CD14-positive monocyte (primary cell): ENCODE results near the gene TMEM151A. TPM values are rescaled to one million over a fixed set of nuclear protein-coding genes. Genes with fewer than 3 reads are reported as not detected.

ENCODE experiments used
- DNase-seq, 3 donors: peaks; one replicate each; pipeline ENCODE4 v3.0.0-alpha.2; 2011 to 2022
- H2AFZ ChIP-seq: 2 replicates; pipeline ENCODE4 v1.6.0; 2012; ENCODE audit warnings: mild to moderate bottlenecking, low read depth, low read length, inconsistent platforms; ENCODE audit not compliant: insufficient read depth, poor library complexity, severe bottlenecking
- H3K27ac ChIP-seq, 2 donors: 1 replicate in 1 of 2; 2 replicates in 1 of 2; pipeline ENCODE4 v1.5.1; 2012 to 2013; ENCODE audit warnings: low read length in 2 of 2, control low read depth in 1 of 2, inconsistent platforms in 1 of 2, low read depth in 1 of 2, mild to moderate bottlenecking in 1 of 2
- H3K27me3 ChIP-seq, 2 donors: one replicate each; pipeline versions ENCODE4 v1.6.0 to v1.6.1; 2011 to 2013; ENCODE audit warnings: low read length in 2 of 2; ENCODE audit not compliant: control insufficient read depth in 2 of 2, insufficient read depth in 2 of 2
- H3K36me3 ChIP-seq, 2 donors: replicated peaks in 1 of 2; 1 replicate in 1 of 2; 2 replicates in 1 of 2; pipeline versions ENCODE4 v1.5.1 to v1.6.1; 2012 to 2013; ENCODE audit warnings: low read length in 2 of 2, control low read depth in 1 of 2, inconsistent platforms in 1 of 2, mild to moderate bottlenecking in 1 of 2; ENCODE audit not compliant: insufficient read depth in 2 of 2, control insufficient read depth in 1 of 2
- H3K4me1 ChIP-seq, 2 donors: 1 replicate in 1 of 2; 2 replicates in 1 of 2; pipeline versions ENCODE4 v1.5.1 to v1.6.1; 2012 to 2013; ENCODE audit warnings: low read length in 2 of 2, control low read depth in 1 of 2, inconsistent platforms in 1 of 2, mild to moderate bottlenecking in 1 of 2, moderate library complexity in 1 of 2; ENCODE audit not compliant: insufficient read depth in 2 of 2, control insufficient read depth in 1 of 2
- H3K4me2 ChIP-seq: replicated peaks from 2 replicates; pipeline ENCODE3; 2012; ENCODE audit warnings: low read length, moderate library complexity, mild to moderate bottlenecking; ENCODE audit not compliant: poor library complexity, severe bottlenecking; ENCODE audit errors: extremely low read depth
- H3K4me3 ChIP-seq, 3 experiments: fragments of 200-600 bp in 1 of 3; sonication (generic) in 1 of 3; replicated peaks in 1 of 3; 1 replicate in 2 of 3; 2 replicates in 1 of 3; pipeline ENCODE4 v1.5.1; 2011 to 2013; ENCODE audit warnings: low read length in 3 of 3, mild to moderate bottlenecking in 3 of 3, control low read depth in 2 of 3, low read depth in 2 of 3, inconsistent platforms in 1 of 3, moderate library complexity in 1 of 3
- H3K79me2 ChIP-seq: 2 replicates; pipeline ENCODE4 v1.6.0; 2012; ENCODE audit warnings: mild to moderate bottlenecking, control low read depth, inconsistent platforms, low read length, moderate library complexity; ENCODE audit not compliant: insufficient read depth
- H3K9ac ChIP-seq: 2 replicates; pipeline ENCODE4 v1.6.0; 2017; ENCODE audit warnings: low read length, mild to moderate bottlenecking; ENCODE audit not compliant: insufficient read depth, poor library complexity, severe bottlenecking
- H3K9me3 ChIP-seq, 2 donors: replicated peaks in 1 of 2; 1 replicate in 1 of 2; 2 replicates in 1 of 2; pipeline versions ENCODE4 v1.5.1 to v1.6.1; 2012 to 2013; ENCODE audit warnings: low read length in 2 of 2, control low read depth in 1 of 2; ENCODE audit not compliant: control insufficient read depth in 1 of 2, insufficient read depth in 1 of 2
- H4K20me1 ChIP-seq: 2 replicates; pipeline ENCODE4 v1.6.0; 2012; ENCODE audit warnings: mild to moderate bottlenecking, low read length, control low read depth, moderate library complexity; ENCODE audit not compliant: insufficient read depth
- H3K27ac Mint-ChIP-seq, 7 donors: one replicate each; pipeline ENCODE4 v1.8.0; 2020; ENCODE audit warnings: mild to moderate bottlenecking in 7 of 7, mixed read lengths in 7 of 7, moderate library complexity in 6 of 7, inconsistent platforms in 2 of 7
- H3K27me3 Mint-ChIP-seq, 3 donors: one replicate each; pipeline ENCODE4 v1.8.0; 2021 to 2022; ENCODE audit warnings: low read depth in 3 of 3, mild to moderate bottlenecking in 3 of 3, mixed read lengths in 3 of 3, moderate library complexity in 3 of 3, inconsistent platforms in 1 of 3
- H3K36me3 Mint-ChIP-seq, 2 donors: one replicate each; pipeline ENCODE4 v1.8.0; 2020; ENCODE audit warnings: mixed read lengths in 2 of 2, inconsistent platforms in 1 of 2, mild to moderate bottlenecking in 1 of 2
- H3K4me1 Mint-ChIP-seq: one replicate; pipeline ENCODE4 v1.8.0; 2020; ENCODE audit warnings: mild to moderate bottlenecking, mixed read lengths
- H3K4me3 Mint-ChIP-seq, 2 donors: one replicate each; pipeline ENCODE4 v1.8.0; 2020; ENCODE audit warnings: mild to moderate bottlenecking in 2 of 2, mixed read lengths in 2 of 2, moderate library complexity in 1 of 2
- H3K9me3 Mint-ChIP-seq, 7 donors: one replicate each; pipeline ENCODE4 v1.8.0; 2020 to 2022; ENCODE audit warnings: mixed read lengths in 7 of 7, mild to moderate bottlenecking in 6 of 7, moderate library complexity in 6 of 7, inconsistent platforms in 2 of 7
- WGBS: methylation state at CpG from one replicate; pipeline ENCODE4 v1.1.5; 2013; ENCODE audit warnings: missing lambda C conversion rate; ENCODE audit not compliant: insufficient coverage; 5-methylcytosine and 5-hydroxymethylcytosine counted together
- intact Hi-C, 2 donors: fragments of 100-400 bp; cut with micrococcal nuclease; formaldehyde crosslinking; loops; one replicate each; pipeline versions ENCODE4 v1.15.0 to v1.15.1; 2023
- polyA plus RNA-seq, 3 donors: library from polyadenylated mRNA; depleted of rRNA in 1 of 3; unstranded in 2 of 3; stranded (reverse) in 1 of 3; fragments of 300-500 nt in 2 of 3; fragments of >200 nt in 1 of 3; fragmentation: Illumina TruSeq in 2 of 3; gene quantifications; 1 replicate in 2 of 3; 2 replicates in 1 of 3; pipeline ENCODE4 v1.2.3, GENCODE V29; 2012 to 2021
- TF ChIP-seq, protein P1 (sequence below): fragments of 200-600 bp; IDR thresholded peaks from one replicate; pipeline ENCODE4 v1.8.0; 2022; ENCODE audit warnings: antibody characterized with exemption, mild to moderate bottlenecking

The TMEM151A gene
- polyA plus RNA-seq, 3 donors = not detected

DNA sequence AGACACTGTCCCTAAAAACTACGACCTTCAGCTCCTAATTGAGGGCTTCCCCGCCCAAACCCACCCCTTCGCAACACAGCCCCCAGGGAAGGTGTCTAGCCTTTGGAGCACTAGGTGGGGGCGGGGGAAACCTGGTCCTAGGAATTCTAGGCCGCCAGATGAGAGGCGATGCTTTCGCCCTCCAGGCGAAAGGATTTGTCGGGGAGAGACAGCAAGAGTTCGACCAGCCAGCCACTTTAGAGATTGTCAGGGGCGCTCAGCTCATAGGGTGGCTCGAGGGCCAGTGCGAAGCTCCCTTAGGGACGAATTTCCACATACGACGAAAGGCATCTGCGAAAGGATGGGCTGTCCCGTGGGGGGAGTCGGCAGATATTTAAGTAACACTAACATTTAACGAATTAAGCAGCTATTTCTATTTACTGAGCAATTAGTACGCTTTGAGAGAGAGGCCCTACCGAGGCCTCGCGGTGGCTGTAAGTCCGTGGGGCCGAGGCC is 19.8 kb downstream of the TMEM151A start:
- peaks cover 24% of the 10 kb centered on the region for H3K4me1 Mint-ChIP-seq
- WGBS = 34% methylated on average over 16 of the region's 26 CpGs
- Histone ChIP-seq H3K27me3 (no peaks in the 10 kb centered on the region), H3K27ac (peak overlapping the region; percentile 85 to 90), H3K4me1 (peaks cover 28 to 37% of the 10 kb centered on the region in 2 donors), H3K79me2 (no peaks in the 10 kb centered on the region), H3K9me3 (no peaks in the 10 kb centered on the region), H3K4me2 (peak overlapping the region; percentile 90), H2AFZ (peak overlapping the region; percentile 85), H3K36me3 (no peaks in the 10 kb centered on the region), H3K4me3 (peak overlapping the region; percentile 40 to 90 (median 69)), H4K20me1 (no peaks in the 10 kb centered on the region), H3K9ac (peak overlapping the region; percentile 69)
- H3K36me3 Mint-ChIP-seq = peaks cover 0 to 2% of the 10 kb centered on the region in 2 donors
- peak overlapping the region; percentile 92 to 98 for H3K4me3 Mint-ChIP-seq
- TF ChIP-seq, protein P1, sequence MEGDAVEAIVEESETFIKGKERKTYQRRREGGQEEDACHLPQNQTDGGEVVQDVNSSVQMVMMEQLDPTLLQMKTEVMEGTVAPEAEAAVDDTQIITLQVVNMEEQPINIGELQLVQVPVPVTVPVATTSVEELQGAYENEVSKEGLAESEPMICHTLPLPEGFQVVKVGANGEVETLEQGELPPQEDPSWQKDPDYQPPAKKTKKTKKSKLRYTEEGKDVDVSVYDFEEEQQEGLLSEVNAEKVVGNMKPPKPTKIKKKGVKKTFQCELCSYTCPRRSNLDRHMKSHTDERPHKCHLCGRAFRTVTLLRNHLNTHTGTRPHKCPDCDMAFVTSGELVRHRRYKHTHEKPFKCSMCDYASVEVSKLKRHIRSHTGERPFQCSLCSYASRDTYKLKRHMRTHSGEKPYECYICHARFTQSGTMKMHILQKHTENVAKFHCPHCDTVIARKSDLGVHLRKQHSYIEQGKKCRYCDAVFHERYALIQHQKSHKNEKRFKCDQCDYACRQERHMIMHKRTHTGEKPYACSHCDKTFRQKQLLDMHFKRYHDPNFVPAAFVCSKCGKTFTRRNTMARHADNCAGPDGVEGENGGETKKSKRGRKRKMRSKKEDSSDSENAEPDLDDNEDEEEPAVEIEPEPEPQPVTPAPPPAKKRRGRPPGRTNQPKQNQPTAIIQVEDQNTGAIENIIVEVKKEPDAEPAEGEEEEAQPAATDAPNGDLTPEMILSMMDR = no peak
- H3K9me3 Mint-ChIP-seq = peaks cover 0 to 2% (median 0%) of the 10 kb centered on the region in 7 donors
- peak overlapping the region; percentile 96 to 99 (median 97) for H3K27ac Mint-ChIP-seq
- intact Hi-C loops = loop anchor here (1.0 to 10.0 kb wide), 2 partner anchors 73 to 78 kb away; no protein-coding TSS in a partner anchor
- H3K27me3 Mint-ChIP-seq = peaks cover 8 to 18% (median 12%) of the 10 kb centered on the region in 3 donors
- no peak for DNase-seq

DNA sequence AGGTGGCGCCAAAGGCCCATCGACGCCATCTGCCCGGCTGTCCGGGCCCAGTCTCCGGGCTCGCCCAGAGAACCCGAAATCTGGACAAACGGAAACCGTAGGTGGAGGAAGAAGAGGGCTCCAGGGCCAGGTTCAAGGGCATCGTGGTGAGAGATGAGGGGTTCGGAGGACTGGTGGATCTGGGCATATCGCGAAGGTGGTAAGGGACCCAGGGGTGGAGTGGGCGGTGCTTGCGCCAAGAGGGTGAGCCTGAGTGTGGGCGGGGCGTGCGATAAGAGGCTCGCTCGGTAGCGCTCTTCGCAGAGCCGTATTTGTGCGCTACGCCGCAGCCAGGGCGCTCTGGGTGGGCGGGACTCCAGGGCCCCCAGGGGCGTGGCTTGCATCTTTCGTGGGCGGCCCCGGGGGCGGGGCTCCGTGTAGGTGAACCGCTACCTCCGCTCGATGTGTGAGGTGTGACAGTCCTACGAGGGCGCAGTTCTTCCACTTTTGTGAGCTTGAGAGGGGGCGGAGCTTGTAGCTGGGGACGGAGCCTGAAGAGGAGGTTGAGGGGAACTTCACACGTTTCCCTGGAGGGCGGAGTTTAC is 20.4 kb downstream of the TMEM151A start:
- Histone ChIP-seq H3K9me3 (no peaks in the 10 kb centered on the region), H3K4me3 (peak overlapping the region; percentile 40 to 90 (median 69)), H3K4me2 (peak overlapping the region; percentile 90), H3K27ac (peak overlapping the region; percentile 85 to 90), H3K36me3 (no peaks in the 10 kb centered on the region), H4K20me1 (no peaks in the 10 kb centered on the region), H2AFZ (peak overlapping the region; percentile 85), H3K4me1 (peaks cover 32 to 42% of the 10 kb centered on the region in 2 donors), H3K79me2 (no peaks in the 10 kb centered on the region), H3K27me3 (no peaks in the 10 kb centered on the region), H3K9ac (peak overlapping the region; percentile 69)
- peak overlapping the region; percentile 96 to 99 (median 97) for H3K27ac Mint-ChIP-seq
- H3K27me3 Mint-ChIP-seq = peaks cover 8 to 17% (median 13%) of the 10 kb centered on the region in 3 donors
- peaks cover 0 to 2% of the 10 kb centered on the region in 2 donors for H3K36me3 Mint-ChIP-seq
- peak; percentile 78 to 85 (median 83) for DNase-seq
- TF ChIP-seq, protein P1 = peak; percentile 98
- WGBS = under 1% methylated on average over 44 of the region's 44 CpGs
- peaks cover 25% of the 10 kb centered on the region for H3K4me1 Mint-ChIP-seq
- H3K4me3 Mint-ChIP-seq = peak overlapping the region; percentile 92 to 98
- intact Hi-C loops = loop anchor here (1.0 to 10.0 kb wide), 4 partner anchors 16 to 77 kb away; partner anchors contain the start of gene BRMS1 (in 1 of the 2)
- H3K9me3 Mint-ChIP-seq = peaks cover 0 to 2% (median 0%) of the 10 kb centered on the region in 7 donors
